ENCODE measurements around the gene TTC4. TPM values are rescaled to one million over a fixed set of nuclear protein-coding genes. Genes with fewer than 3 reads are reported as not detected.

Gene TTC4
- 10 to 100 TPM; 15.4 to 28.5 (median 17.3) TPM for total RNA-seq
- 10 to 100 TPM; 12.1 to 15.3 (median 13.3) TPM for polyA plus RNA-seq
- long read RNA-seq, donor 1, partial matches to known transcripts, result 0 of 6 reads
- long read RNA-seq, donor 1, other reads (novel, unspliced or antisense), result 0 of 6 reads
- long read RNA-seq, donor 2, transcript TTC4-201 (10 exons, 2,395 nt), result major isoform, 5 of 5 reads
- long read RNA-seq, donor 2, partial matches to known transcripts, result 0 of 5 reads
- long read RNA-seq, donor 2, other reads (novel, unspliced or antisense), result 0 of 5 reads

- intact Hi-C loops (cut with DNase I; ENCODE audit: low total_unique reads), result no loop called here
- Histone ChIP-seq H3K4me1 (peaks cover 9 to 39% (median 29%) of the 10 kb centered on the region in 6 donors), H3K27me3 (replicated peaks in 1 of 7) (no peaks in the 10 kb centered on the region), H3K27ac (peak within 1 kb of the TSS; percentile 59 to 88 (median 76)), H3K4me3 (peak within 1 kb of the TSS; percentile 74 to 96 (median 86)), H3K36me3 (peaks cover 0 to 33% (median 21%) of the 10 kb centered on the region in 6 donors), H3K9me3 (no peaks in the 10 kb centered on the region)
- WGBS, 5 donors, result 0 to 2% (median 1%) methylated on average over 36 to 51 of the region's 51 CpGs
- DNase-seq, result peak; percentile 96
- TF ChIP-seq CTCF (IDR thresholded peaks at IDR 0.05 in 8 of 11, conservative IDR thresholded peaks at IDR 0.05 in 3 of 11) (peak in 4 of 11 experiments; percentile 6 to 31 (median 14)), POLR2A (IDR thresholded peaks at IDR 0.05) (peak in 1 of 3 donors; percentile 72), POLR2AphosphoS5 (IDR thresholded peaks at IDR 0.05) (peak; percentile 88 to 91 (median 89))
Observed at GRCh38 chr1:54715493-54716298, at the start of gene TTC4. Gene TTC4 (plus strand): TSS chr1:54715861. CDS start chr1:54715909, 48 bp downstream.

GRCh38 chr1:54666333-54666732 is 49.3 kb upstream of the TTC4 start:
- DNase-seq, result no peak
- H3K27ac ChIP-seq, result no peak overlapping the region
- H3K4me1 ChIP-seq, result no peaks in the 10 kb centered on the region
- TF ChIP-seq CTCF (IDR thresholded peaks at IDR 0.05 in 8 of 11, conservative IDR thresholded peaks at IDR 0.05 in 3 of 11), result no peak
- no peak for TF ChIP-seq POLR2AphosphoS5 (IDR thresholded peaks at IDR 0.05)
- no peak for TF ChIP-seq POLR2A (IDR thresholded peaks at IDR 0.05)
- no peak overlapping the region for H3K4me3 ChIP-seq
- 72 to 84% (median 77%) methylated on average over 6 of the region's 6 CpGs for WGBS, 5 donors
- H3K27me3 ChIP-seq (replicated peaks in 1 of 7), result no peaks in the 10 kb centered on the region
- intact Hi-C loops (cut with DNase I; ENCODE audit: low total_unique reads), result no loop called here
- no peaks in the 10 kb centered on the region for H3K36me3 ChIP-seq
- no peaks in the 10 kb centered on the region for H3K9me3 ChIP-seq

GRCh38 chr1:54667797-54668196 is 47.9 kb upstream of the TTC4 start:
- Histone ChIP-seq H3K36me3 (no peaks in the 10 kb centered on the region), H3K9me3 (no peaks in the 10 kb centered on the region), H3K4me1 (no peaks in the 10 kb centered on the region), H3K27me3 (replicated peaks in 1 of 7) (no peaks in the 10 kb centered on the region), H3K4me3 (no peak overlapping the region), H3K27ac (no peak overlapping the region)
- no peak for TF ChIP-seq CTCF (IDR thresholded peaks at IDR 0.05 in 8 of 11, conservative IDR thresholded peaks at IDR 0.05 in 3 of 11)
- no peak for TF ChIP-seq POLR2AphosphoS5 (IDR thresholded peaks at IDR 0.05)
- intact Hi-C loops (cut with DNase I; ENCODE audit: low total_unique reads), result no loop called here
- 77 to 92% (median 91%) methylated on average over 2 of the region's 2 CpGs for WGBS, 5 donors
- no peak for DNase-seq

GRCh38 chr1:54668567-54668966 is 47.1 kb upstream of the TTC4 start:
- TF ChIP-seq POLR2A (IDR thresholded peaks at IDR 0.05) (no peak), CTCF (IDR thresholded peaks at IDR 0.05 in 8 of 11, conservative IDR thresholded peaks at IDR 0.05 in 3 of 11) (no peak), POLR2AphosphoS5 (IDR thresholded peaks at IDR 0.05) (no peak)
- Histone ChIP-seq H3K36me3 (no peaks in the 10 kb centered on the region), H3K4me3 (no peak overlapping the region), H3K27me3 (replicated peaks in 1 of 7) (no peaks in the 10 kb centered on the region), H3K4me1 (no peaks in the 10 kb centered on the region), H3K9me3 (peaks cover 0 to 5% (median under 1%) of the 10 kb centered on the region in 8 donors), H3K27ac (no peak overlapping the region)
- intact Hi-C loops (cut with DNase I; ENCODE audit: low total_unique reads), result no loop called here
- 79 to 94% (median 91%) methylated on average over 2 of the region's 2 CpGs for WGBS, 5 donors
- DNase-seq, result no peak

All from spleen (tissue), 13 donors.